GM12865 (cell line): Measurements from ENCODE around the gene TGM1.
"Not testable (repeated sequence)": the region's sequence is repeated elsewhere in the genome, so short reads cannot be mapped to it uniquely, and the experiment has no call there.

Source experiments
- DNase-seq: peaks from one replicate; pipeline ENCODE4 v3.0.0; 2010; ENCODE audit warnings: low read depth
- H3K4me3 ChIP-seq: 2 replicates; pipeline ENCODE4 v1.5.1; 2011; ENCODE audit warnings: mild to moderate bottlenecking, low read depth, low read length, control low read depth
- TF ChIP-seq, protein P1 (sequence below): IDR thresholded peaks from 2 replicates; pipeline ENCODE4 v1.5.1; 2011; ENCODE audit warnings: low read length, control low read depth, low read depth, inconsistent platforms; ENCODE audit not compliant: insufficient read depth; ENCODE audit errors: missing control alignments

TGM1 gene

GRCh38 chr14:24232121-24232644 is 30.8 kb downstream of the TGM1 start, which contains the start of gene NEDD8:
Gene NEDD8 (minus strand): TSS chr14:24232367. CDS start chr14:24232267, 100 bp downstream.
- peak within 1 kb of the TSS; percentile 82 for H3K4me3 ChIP-seq

GRCh38 chr14:24231263-24232120 is 31.5 kb downstream of the TGM1 start:
- TF ChIP-seq, protein P1, sequence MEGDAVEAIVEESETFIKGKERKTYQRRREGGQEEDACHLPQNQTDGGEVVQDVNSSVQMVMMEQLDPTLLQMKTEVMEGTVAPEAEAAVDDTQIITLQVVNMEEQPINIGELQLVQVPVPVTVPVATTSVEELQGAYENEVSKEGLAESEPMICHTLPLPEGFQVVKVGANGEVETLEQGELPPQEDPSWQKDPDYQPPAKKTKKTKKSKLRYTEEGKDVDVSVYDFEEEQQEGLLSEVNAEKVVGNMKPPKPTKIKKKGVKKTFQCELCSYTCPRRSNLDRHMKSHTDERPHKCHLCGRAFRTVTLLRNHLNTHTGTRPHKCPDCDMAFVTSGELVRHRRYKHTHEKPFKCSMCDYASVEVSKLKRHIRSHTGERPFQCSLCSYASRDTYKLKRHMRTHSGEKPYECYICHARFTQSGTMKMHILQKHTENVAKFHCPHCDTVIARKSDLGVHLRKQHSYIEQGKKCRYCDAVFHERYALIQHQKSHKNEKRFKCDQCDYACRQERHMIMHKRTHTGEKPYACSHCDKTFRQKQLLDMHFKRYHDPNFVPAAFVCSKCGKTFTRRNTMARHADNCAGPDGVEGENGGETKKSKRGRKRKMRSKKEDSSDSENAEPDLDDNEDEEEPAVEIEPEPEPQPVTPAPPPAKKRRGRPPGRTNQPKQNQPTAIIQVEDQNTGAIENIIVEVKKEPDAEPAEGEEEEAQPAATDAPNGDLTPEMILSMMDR, result no peak
- H3K4me3 ChIP-seq, result peak overlapping the region; percentile 82
- DNase-seq, result peak; percentile 40

More at GRCh38 chr14:24232121-24232644, 30.8 kb downstream of the TGM1 start, which contains the start of gene NEDD8:
- TF ChIP-seq, protein P1, result no peak
- DNase-seq, result peak; percentile 90

DNA sequence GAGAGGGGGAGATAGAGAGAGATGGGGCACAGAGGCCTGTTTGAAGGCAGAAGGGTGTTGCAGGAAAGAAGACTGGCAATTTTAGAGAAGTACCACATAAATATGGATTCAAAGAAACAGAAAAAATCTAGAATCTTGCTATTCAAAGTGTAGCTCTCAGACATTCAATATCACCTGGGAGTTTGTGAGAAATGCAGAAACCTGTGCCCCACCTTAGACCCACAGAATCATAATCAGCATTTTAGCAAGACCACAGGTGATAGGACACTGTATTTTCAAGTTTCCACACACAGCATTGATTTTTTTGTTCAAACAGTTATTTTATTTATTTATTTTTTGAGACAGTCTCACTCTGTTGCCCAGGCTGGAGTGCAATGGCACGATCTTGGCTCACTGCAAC is 34.1 kb downstream of the TGM1 start:
- no peak for DNase-seq
- H3K4me3 ChIP-seq, result no peak overlapping the region
- TF ChIP-seq, protein P1, result no peak

GRCh38 chr14:24226473-24226872 is 36.5 kb downstream of the TGM1 start:
- TF ChIP-seq, protein P1, result no peak
- no peak overlapping the region for H3K4me3 ChIP-seq
- DNase-seq, result no peak

GRCh38 chr14:24224618-24225071 is 38.3 kb downstream of the TGM1 start:
- H3K4me3 ChIP-seq, result no peak overlapping the region
- DNase-seq, result no peak
- TF ChIP-seq, protein P1, result no peak

- not testable (repeated sequence) for DNase-seq, H3K4me3 ChIP-seq
Observed at GRCh38 chr14:24222987-24223386, 40.0 kb downstream of the TGM1 start.

- H3K4me3 ChIP-seq, result no peak overlapping the region
- TF ChIP-seq, protein P1, result no peak
- no peak for DNase-seq
Observed at GRCh38 chr14:24219521-24219920, 43.5 kb downstream of the TGM1 start.
